Measurements from ENCODE around the gene CHMP4A. TPM values are rescaled to one million over a fixed set of nuclear protein-coding genes. Genes with fewer than 3 reads are reported as not detected.

The CHMP4A gene
- total and polyA plus RNA-seq, 9 of the 15 experiments (the other 6 are each of a cell fraction or from before 2014, with no cell fraction given) = 28.8 to 104 (median 52.7) TPM

- Histone ChIP-seq H3K27me3 (ENCODE audit: control insufficient read depth in 2 of 2, insufficient read depth in 2 of 2, low read length in 2 of 2) (no peaks in the 10 kb centered on the region), H3K9me3 (replicated peaks; ENCODE audit: control insufficient read depth, insufficient read depth, low read depth, low read length) (no peaks in the 10 kb centered on the region), H3K27ac (ENCODE audit: extremely low read depth, low read depth, low read length) (no peak overlapping the region), H3K9ac (ENCODE audit: insufficient read depth in 1 of 2, low read depth in 2 of 2, low read length in 2 of 2) (peak overlapping the region in 1 of 2 experiments; percentile 58; a peak in 1 of 4 replicates), H3K4me1 (replicated peaks in 1 of 2; ENCODE audit: control insufficient read depth in 2 of 2, insufficient read depth in 2 of 2, low read length in 2 of 2) (peaks cover 13 to 15% of the 10 kb centered on the region in 2 experiments; a peak in 4 of 5 replicates), H4K20me1 (replicated peaks; ENCODE audit: control insufficient read depth, insufficient read depth, low read length) (no peaks in the 10 kb centered on the region; the same call in 1 of the 2 replicates), H2AFZ (ENCODE audit: low read depth, low read length) (no peak overlapping the region), H3K79me2 (ENCODE audit: control insufficient read depth, insufficient read depth, low read length) (peaks cover 10% of the 10 kb centered on the region; the same call in 2 of the 3 replicates), H3K36me3 (ENCODE audit: control insufficient read depth, insufficient read depth, low read length) (peaks cover 57% of the 10 kb centered on the region), H3K4me2 (ENCODE audit: insufficient read depth, low read length) (no peak overlapping the region), H3K9me1 (ENCODE audit: control insufficient read depth, insufficient read depth, low read length) (no peaks in the 10 kb centered on the region), H3K4me3 (no peak overlapping the region)
- FAIRE-seq (no peak), DNase-seq (ENCODE audit: extremely low read depth in 1 of 4, low spot score in 3 of 4) (no peak), ATAC-seq (no peak)
- BruUV-seq (replicated peaks) = no TSS peak
- intact Hi-C loops (cut with micrococcal nuclease) (no loop called here), in situ Hi-C loops (cut with MboI) (loop anchor here (5.0 to 10.0 kb wide), 2 partner anchors 57 to 194 kb away; partner anchors contain the start of genes DHRS1 and NOP9)
- TF ChIP-seq ELK1 (CRISPR knock-in tag; IDR thresholded peaks at IDR 0.05) (no peak), RBFOX2 (IDR thresholded peaks at IDR 0.05; ENCODE audit: low read depth, low read length) (0 out of 2 replicates have a peak, but pooled peaks have one; percentile 25)
- ChIA-PET CTCF (ENCODE audit: low intra/inter-chr PET ratio) (no interaction called here), POLR2A (interaction anchor here (1.1 kb wide), 1 partner anchor 59 kb away, joined by 4 read pairs; the partner anchor contains the start of genes DHRS1 and NOP9)
- WGBS (ENCODE audit: insufficient coverage, low coverage, missing lambda C conversion rate) = 82% methylated on average over 9 of the region's 9 CpGs
Measured at GRCh38 chr14:24240110-24240918, 27.0 kb upstream of the CHMP4A start.

Measured in K562 (cell line).